ENCODE measurements around the gene NUDT19. TPM values are rescaled to one million over a fixed set of nuclear protein-coding genes. Genes with fewer than 3 reads are reported as not detected.
"Not testable (repeated sequence)": the region's sequence is repeated elsewhere in the genome, so short reads cannot be mapped to it uniquely, and the experiment has no call there.

Gene NUDT19
- total and polyA plus RNA-seq, 5 experiments from 2014 or later = 2.5 to 11.5 (median 2.7) TPM

GRCh38 chr19:32676186-32676894, 15.3 kb upstream of the NUDT19 start:
- H3K4me1 Mint-ChIP-seq = peaks cover 14 to 40% (median 34%) of the 10 kb centered on the region in 4 donors
- DNase-seq (peak in 6 of 10 donors; percentile 26 to 40 (median 32)), ATAC-seq (no peak)
- no peaks in the 10 kb centered on the region for H3K36me3 Mint-ChIP-seq
- no peak overlapping the region for H3K27ac Mint-ChIP-seq
- POLR2A ChIA-PET = interaction anchor here (0.6 to 3.1 kb wide), 8 partner anchors 15 to 271 kb away, joined by 3 to 41 read pairs (median 5); partner anchors contain the start of genes DPY19L3 and NUDT19
- H3K4me3 Mint-ChIP-seq = peak overlapping the region in 7 of 10 donors; percentile 7 to 93 (median 93)
- peaks cover 6 to 14% (median 9%) of the 10 kb centered on the region in 5 donors for H3K27me3 Mint-ChIP-seq
- no peaks in the 10 kb centered on the region for H3K9me3 Mint-ChIP-seq

- no peak for ATAC-seq
- Mint-ChIP-seq H3K27me3 (peaks cover 6 to 14% (median 9%) of the 10 kb centered on the region in 5 donors), H3K4me3 (peak overlapping the region; percentile 51 to 93 (median 72)), H3K27ac (no peak overlapping the region), H3K4me1 (peaks cover 14 to 34% (median 32%) of the 10 kb centered on the region in 4 donors), H3K36me3 (no peaks in the 10 kb centered on the region), H3K9me3 (no peaks in the 10 kb centered on the region)
- POLR2A ChIA-PET = interaction anchor here (0.6 to 3.1 kb wide), 7 partner anchors 14 to 94 kb away, joined by 3 to 41 read pairs (median 3); partner anchors contain the start of gene NUDT19
- DNase-seq = no peak
Observed at GRCh38 chr19:32676895-32677359, 14.7 kb upstream of the NUDT19 start.

DNA sequence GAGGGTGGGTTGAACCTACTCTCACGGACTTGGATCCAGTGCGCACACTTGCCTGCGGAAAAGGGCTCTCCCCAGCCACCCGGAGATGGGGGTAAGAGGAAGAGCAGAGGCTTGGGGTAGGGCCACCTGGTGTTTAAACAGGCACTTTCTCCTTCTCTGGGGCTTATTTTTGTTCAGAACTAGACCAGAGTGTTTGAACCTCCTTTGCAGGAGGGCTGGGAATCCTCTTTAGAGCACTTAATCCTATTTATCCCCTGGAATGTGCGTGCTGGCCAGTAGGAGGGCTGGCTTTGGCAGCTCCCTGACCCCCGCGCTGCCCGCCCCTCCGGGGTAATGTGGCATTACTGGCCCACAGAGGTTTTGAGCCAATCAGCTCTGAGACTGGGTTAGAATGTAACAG, 14.0 kb upstream of the NUDT19 start:
- DNase-seq = no peak
- no peak overlapping the region for H3K27ac Mint-ChIP-seq

DNA sequence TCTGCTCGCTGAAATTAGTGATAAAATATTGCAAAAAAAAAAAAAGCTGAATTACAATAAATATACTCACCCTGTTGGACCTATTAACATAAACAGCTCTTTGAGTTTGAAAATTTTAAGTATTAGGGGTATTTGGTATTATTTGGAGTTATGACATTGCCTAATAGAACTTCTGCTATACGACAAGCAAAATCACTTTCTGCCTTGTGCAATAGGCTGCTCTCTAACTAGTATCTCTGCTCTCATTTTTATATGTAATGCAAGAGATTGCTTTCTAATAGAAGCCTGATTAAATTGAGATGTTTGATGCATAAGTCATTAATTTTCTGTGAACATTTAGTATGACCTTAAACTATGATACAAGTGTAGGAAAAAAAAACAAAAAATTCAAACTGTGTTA, 10.6 kb upstream of the NUDT19 start:
- ATAC-seq = no peak
- no peak for DNase-seq
- H3K36me3 Mint-ChIP-seq = peaks cover 0 to 3% (median 0%) of the 10 kb centered on the region in 3 donors
- POLR2A ChIA-PET = interaction anchor here (0.6 to 0.7 kb wide), 3 partner anchors 19 to 355 kb away, joined by 3 to 4 read pairs (median 3); no protein-coding TSS in a partner anchor
- no peak overlapping the region for H3K27ac Mint-ChIP-seq
- peaks cover 7 to 16% (median 12%) of the 10 kb centered on the region in 5 donors for H3K27me3 Mint-ChIP-seq
- H3K9me3 Mint-ChIP-seq = no peaks in the 10 kb centered on the region
- peaks cover 5 to 8% (median 8%) of the 10 kb centered on the region in 4 donors for H3K4me1 Mint-ChIP-seq
- no peak overlapping the region for H3K4me3 Mint-ChIP-seq

More for the DNA sequence above, 14.0 kb upstream of the NUDT19 start:
- Mint-ChIP-seq H3K4me1 (peaks cover 14 to 27% (median 25%) of the 10 kb centered on the region in 4 donors), H3K36me3 (no peaks in the 10 kb centered on the region), H3K9me3 (no peaks in the 10 kb centered on the region), H3K4me3 (peak overlapping the region in 8 of 10 donors; percentile 32 to 93 (median 72)), H3K27me3 (peaks cover 9 to 16% (median 12%) of the 10 kb centered on the region in 5 donors)
- no peak for ATAC-seq
- POLR2A ChIA-PET = interaction anchor here (0.9 to 3.1 kb wide), 3 partner anchors 14 to 95 kb away, joined by 3 to 41 read pairs (median 25); partner anchors contain the start of gene NUDT19

- Mint-ChIP-seq H3K27ac (no peak overlapping the region), H3K4me1 (peaks cover 2 to 5% (median 3%) of the 10 kb centered on the region in 4 donors), H3K9me3 (no peaks in the 10 kb centered on the region), H3K4me3 (no peak overlapping the region), H3K27me3 (peaks cover 4 to 11% (median 7%) of the 10 kb centered on the region in 5 donors), H3K36me3 (peaks cover 0 to 3% (median 0%) of the 10 kb centered on the region in 3 donors)
- POLR2A ChIA-PET = interaction anchor here (0.6 kb wide), 1 partner anchor 439 kb away, joined by 4 read pairs; no protein-coding TSS in a partner anchor
- no peak for DNase-seq
- no peak for ATAC-seq
Observed at GRCh38 chr19:32682317-32682716, 9.3 kb upstream of the NUDT19 start.

DNA sequence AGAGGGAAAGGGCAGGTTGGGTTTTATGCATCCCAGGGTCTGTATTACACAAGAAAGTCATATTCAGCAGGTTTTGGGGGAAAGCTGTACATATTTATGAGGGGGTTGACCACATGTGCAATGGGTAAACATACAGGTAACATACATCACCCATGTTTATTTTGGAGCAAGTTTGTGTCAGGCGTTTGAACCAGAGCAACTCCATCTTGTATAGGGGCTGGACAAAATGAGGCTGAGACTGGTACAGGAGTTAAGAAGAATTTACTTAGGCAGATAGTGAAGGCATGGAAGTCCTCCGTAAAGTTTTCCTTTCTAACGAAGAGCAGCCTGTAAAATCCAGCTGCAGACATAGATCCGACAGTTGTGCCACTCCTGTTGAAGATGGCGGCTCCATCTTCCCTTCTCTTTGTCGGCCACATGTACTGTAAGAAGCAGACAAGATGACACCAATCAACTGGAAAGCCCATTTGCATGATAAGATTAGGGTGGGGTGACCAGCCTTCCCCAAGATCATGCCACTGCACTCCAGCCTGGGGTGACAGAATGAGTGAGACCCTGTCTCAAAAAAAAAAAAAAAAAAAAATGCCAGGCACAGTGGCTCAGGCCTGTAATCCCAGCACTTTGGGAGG, 4.7 kb upstream of the NUDT19 start:
- DNase-seq = no peak
- POLR2A ChIA-PET = interaction anchor here (0.6 kb wide), 1 partner anchor 269 kb away, joined by 3 read pairs; no protein-coding TSS in a partner anchor
- H3K36me3 Mint-ChIP-seq = peaks cover 0 to 3% (median 0%) of the 10 kb centered on the region in 3 donors
- peaks cover 0 to 3% (median 2%) of the 10 kb centered on the region in 5 donors for H3K27me3 Mint-ChIP-seq
- H3K9me3 Mint-ChIP-seq = no peaks in the 10 kb centered on the region
- H3K27ac Mint-ChIP-seq = no peak overlapping the region
- no peak overlapping the region for H3K4me3 Mint-ChIP-seq
- ATAC-seq = no peak
- H3K4me1 Mint-ChIP-seq = peaks cover 3 to 23% (median 14%) of the 10 kb centered on the region in 4 donors

GRCh38 chr19:32687681-32688080, 3.9 kb upstream of the NUDT19 start:
- Mint-ChIP-seq H3K4me3 (no peak overlapping the region), H3K4me1 (peaks cover 4 to 24% (median 15%) of the 10 kb centered on the region in 4 donors), H3K27me3 (no peaks in the 10 kb centered on the region), H3K27ac (no peak overlapping the region), H3K9me3 (no peaks in the 10 kb centered on the region), H3K36me3 (peaks cover 0 to 3% (median 0%) of the 10 kb centered on the region in 3 donors)
- ATAC-seq (no peak), DNase-seq (no peak)
- POLR2A ChIA-PET = no interaction called here

DNA sequence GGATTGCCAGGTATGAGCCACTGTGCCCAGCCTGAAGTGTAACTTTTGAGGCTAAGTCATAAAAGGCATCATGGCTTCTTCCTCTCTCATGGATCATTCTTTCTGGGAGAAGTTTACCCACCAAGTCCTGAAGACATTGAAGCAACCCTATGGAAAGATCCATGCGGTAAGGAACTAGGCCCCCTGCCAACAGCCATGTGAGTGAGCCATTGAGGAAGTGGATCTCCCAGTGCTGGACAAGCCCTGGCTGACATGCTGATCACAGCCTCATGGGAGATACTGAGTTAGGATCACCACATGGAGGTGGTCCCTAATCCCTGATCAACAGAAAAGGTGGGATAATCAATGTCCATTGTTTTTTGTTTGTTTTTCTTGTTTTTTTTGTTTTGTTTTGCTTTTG, 3.3 kb upstream of the NUDT19 start:
- no peak overlapping the region for H3K27ac Mint-ChIP-seq
- ATAC-seq (no peak), DNase-seq (no peak)
- peaks cover 0 to 2% (median 0%) of the 10 kb centered on the region in 9 donors for H3K9me3 Mint-ChIP-seq
- peaks cover 0 to 3% (median 3%) of the 10 kb centered on the region in 3 donors for H3K36me3 Mint-ChIP-seq
- peaks cover 10 to 30% (median 21%) of the 10 kb centered on the region in 4 donors for H3K4me1 Mint-ChIP-seq
- POLR2A ChIA-PET = no interaction called here
- H3K4me3 Mint-ChIP-seq = no peak overlapping the region
- H3K27me3 Mint-ChIP-seq = no peaks in the 10 kb centered on the region

GRCh38 chr19:32691952-32692726, 518 bp downstream of the NUDT19 start:
- Mint-ChIP-seq H3K27me3 (no peaks in the 10 kb centered on the region), H3K27ac (peak overlapping the region; percentile 92 to 98 (median 96)), H3K36me3 (peaks cover 4 to 15% (median 7%) of the 10 kb centered on the region in 3 donors), H3K9me3 (peaks cover 0 to 2% (median 0%) of the 10 kb centered on the region in 9 donors), H3K4me1 (peaks cover 33 to 66% (median 55%) of the 10 kb centered on the region in 4 donors), H3K4me3 (peak overlapping the region; percentile 89 to 97 (median 96))
- POLR2A ChIA-PET = interaction anchor here (0.6 to 2.5 kb wide), 8 partner anchors 16 to 485 kb away, joined by 4 to 41 read pairs (median 8); partner anchors contain the start of genes ANKRD27, CEP89, FAAP24 and PDCD5
- DNase-seq (peak in 9 of 10 donors; percentile 32 to 72 (median 45)), ATAC-seq (peak; percentile 61 to 66)

- no peaks in the 10 kb centered on the region for H3K27me3 Mint-ChIP-seq
- H3K4me1 Mint-ChIP-seq = peaks cover 38 to 72% (median 60%) of the 10 kb centered on the region in 4 donors
- POLR2A ChIA-PET = interaction anchor here (0.7 to 2.5 kb wide), 5 partner anchors 17 to 484 kb away, joined by 3 to 25 read pairs (median 6); partner anchors contain the start of genes ANKRD27 and RGS9BP
- peaks cover 7 to 20% (median 11%) of the 10 kb centered on the region in 3 donors for H3K36me3 Mint-ChIP-seq
- peaks cover 0 to 2% (median 0%) of the 10 kb centered on the region in 9 donors for H3K9me3 Mint-ChIP-seq
- H3K27ac Mint-ChIP-seq = peak overlapping the region; percentile 92 to 98 (median 96)
- peak overlapping the region; percentile 89 to 97 (median 96) for H3K4me3 Mint-ChIP-seq
- DNase-seq (no peak), ATAC-seq (peak; percentile 18 to 19)
Observed at GRCh38 chr19:32692727-32693061, 1.1 kb downstream of the NUDT19 start.

DNA sequence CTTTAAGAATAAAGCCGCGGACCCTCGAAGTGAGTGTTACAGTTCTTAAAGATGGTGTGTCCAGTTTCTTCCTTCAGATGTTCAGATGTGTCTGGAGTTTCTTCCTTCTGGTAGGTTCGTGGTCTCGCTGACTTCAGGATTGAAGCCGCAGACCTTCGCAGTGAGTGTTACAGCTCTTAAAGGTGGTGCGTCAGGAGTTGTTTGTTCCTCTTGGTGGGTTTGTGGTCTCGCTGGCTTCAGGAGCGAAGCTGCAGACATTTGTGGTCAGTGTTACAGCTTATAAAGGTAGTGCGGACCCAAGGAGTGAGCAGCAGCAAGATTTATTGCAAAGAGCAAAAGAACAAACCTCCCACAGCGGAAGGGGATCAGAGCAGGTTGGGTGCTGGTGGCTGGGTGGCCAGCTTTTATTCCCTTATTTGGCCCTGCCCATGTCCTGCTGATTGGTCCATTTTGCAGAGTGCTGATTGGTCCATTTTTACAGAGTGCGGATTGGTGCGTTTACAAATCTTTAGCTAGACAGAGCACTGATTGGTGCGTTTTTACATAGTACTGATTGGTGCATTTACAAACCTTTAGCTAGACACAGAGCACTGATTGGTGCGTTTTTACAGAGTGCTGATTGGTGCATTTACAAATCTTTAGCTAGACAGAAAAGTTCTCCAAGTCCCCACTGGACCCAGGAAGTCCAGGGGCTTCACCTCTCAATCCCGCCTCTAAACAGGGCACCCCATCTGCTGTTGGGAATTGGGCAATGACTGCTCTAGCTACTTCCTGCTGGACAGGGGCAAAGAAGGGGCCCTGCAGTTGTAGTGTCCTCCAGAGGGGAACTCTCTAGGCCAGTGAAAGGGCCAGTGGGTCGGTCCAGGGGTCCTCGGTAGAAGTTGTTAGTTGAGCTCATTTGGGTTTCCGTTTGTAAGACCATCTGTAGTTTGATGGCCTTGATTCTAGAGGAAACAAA, 1.8 kb downstream of the NUDT19 start:
- peaks cover 11 to 28% (median 14%) of the 10 kb centered on the region in 3 donors for H3K36me3 Mint-ChIP-seq
- POLR2A ChIA-PET = interaction anchor here (0.6 to 2.5 kb wide), 7 partner anchors 17 to 484 kb away, joined by 3 to 25 read pairs (median 4); partner anchors contain the start of genes ANKRD27, CEP89 and RGS9BP
- ATAC-seq (peak; percentile 12 to 28), DNase-seq (peak in 8 of 10 donors; percentile 35 to 70 (median 58))
- H3K27ac Mint-ChIP-seq = peak overlapping the region; percentile 92 to 98 (median 96)
- not testable (repeated sequence) for H3K27me3 Mint-ChIP-seq, H3K9me3 Mint-ChIP-seq
- peaks cover 42 to 75% (median 66%) of the 10 kb centered on the region in 4 donors for H3K4me1 Mint-ChIP-seq
- H3K4me3 Mint-ChIP-seq = peak overlapping the region; percentile 89 to 97 (median 96)

Measured in naive thymus-derived CD8-positive, alpha-beta T cell (primary cell).